Measurements from ENCODE around the gene ZNF646.

Gene ZNF646

DNA sequence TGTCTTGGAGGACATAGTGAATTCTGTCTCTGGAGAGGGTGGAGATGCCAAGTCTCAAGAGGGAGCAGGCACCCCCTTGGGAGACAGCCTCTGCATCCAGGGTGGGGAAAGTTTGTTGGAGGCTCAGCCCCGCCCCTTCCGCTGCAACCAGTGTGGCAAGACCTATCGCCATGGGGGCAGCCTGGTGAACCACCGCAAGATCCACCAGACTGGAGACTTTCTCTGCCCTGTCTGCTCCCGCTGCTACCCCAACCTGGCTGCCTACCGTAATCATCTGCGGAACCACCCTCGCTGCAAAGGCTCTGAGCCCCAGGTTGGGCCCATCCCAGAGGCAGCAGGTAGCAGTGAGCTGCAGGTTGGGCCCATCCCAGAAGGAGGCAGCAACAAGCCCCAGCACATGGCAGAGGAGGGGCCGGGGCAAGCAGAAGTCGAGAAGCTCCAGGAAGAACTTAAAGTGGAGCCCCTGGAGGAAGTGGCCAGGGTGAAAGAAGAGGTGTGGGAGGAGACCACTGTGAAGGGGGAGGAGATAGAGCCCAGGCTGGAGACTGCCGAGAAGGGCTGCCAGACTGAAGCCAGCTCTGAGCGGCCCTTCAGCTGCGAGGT lies 5.2 kb downstream of the ZNF646 start:
- peaks cover 12% of the 10 kb centered on the region for H3K36me3 Mint-ChIP-seq
- H3K4me1 Mint-ChIP-seq, result peaks cover 36% of the 10 kb centered on the region
- H3K4me3 Mint-ChIP-seq, result no peak overlapping the region
- H3K27me3 Mint-ChIP-seq, result no peaks in the 10 kb centered on the region
- no peaks in the 10 kb centered on the region for H3K9me3 Mint-ChIP-seq
- H3K27ac Mint-ChIP-seq, result no peak overlapping the region

DNA sequence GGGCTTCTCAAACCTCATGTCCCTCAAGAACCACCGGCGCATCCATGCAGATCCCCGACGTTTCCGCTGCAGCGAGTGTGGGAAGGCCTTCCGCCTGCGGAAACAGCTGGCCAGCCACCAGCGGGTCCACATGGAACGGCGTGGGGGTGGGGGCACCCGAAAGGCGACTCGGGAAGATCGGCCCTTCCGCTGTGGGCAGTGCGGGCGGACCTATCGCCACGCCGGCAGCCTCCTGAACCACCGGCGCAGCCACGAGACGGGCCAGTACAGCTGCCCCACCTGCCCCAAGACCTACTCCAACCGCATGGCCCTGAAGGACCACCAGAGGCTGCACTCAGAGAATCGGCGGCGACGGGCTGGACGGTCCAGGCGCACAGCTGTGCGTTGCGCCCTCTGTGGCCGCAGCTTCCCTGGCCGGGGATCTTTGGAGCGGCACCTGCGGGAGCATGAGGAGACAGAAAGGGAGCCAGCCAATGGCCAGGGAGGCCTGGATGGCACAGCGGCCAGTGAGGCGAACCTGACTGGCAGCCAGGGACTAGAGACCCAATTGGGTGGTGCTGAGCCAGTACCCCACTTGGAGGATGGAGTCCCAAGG lies 5.9 kb downstream of the ZNF646 start:
- no peaks in the 10 kb centered on the region for H3K9me3 Mint-ChIP-seq
- no peak overlapping the region for H3K27ac Mint-ChIP-seq
- peaks cover 29% of the 10 kb centered on the region for H3K4me1 Mint-ChIP-seq
- H3K36me3 Mint-ChIP-seq, result peaks cover 10% of the 10 kb centered on the region
- no peaks in the 10 kb centered on the region for H3K27me3 Mint-ChIP-seq
- no peak overlapping the region for H3K4me3 Mint-ChIP-seq

DNA sequence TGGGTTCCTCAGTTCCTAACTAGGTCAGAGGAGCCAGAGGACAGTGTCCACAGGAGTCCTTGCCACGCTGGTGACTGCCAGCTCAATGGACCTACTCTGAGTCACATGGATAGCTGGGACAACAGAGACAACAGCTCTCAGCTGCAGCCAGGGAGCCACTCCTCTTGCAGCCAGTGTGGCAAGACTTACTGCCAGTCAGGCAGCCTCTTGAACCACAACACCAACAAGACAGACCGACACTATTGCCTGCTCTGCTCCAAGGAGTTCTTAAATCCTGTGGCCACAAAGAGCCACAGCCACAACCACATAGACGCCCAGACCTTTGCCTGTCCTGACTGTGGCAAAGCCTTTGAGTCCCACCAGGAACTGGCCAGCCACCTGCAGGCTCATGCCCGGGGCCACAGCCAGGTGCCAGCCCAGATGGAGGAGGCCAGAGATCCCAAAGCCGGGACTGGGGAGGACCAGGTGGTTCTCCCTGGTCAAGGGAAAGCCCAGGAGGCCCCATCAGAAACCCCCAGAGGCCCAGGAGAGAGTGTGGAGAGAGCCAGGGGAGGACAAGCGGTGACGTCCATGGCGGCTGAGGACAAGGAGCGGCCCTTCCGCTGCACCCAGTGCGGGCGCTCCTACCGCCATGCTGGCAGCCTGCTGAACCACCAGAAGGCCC lies 6.7 kb downstream of the ZNF646 start:
- Mint-ChIP-seq H3K36me3 (peaks cover 10% of the 10 kb centered on the region), H3K27me3 (no peaks in the 10 kb centered on the region), H3K4me3 (no peak overlapping the region), H3K27ac (no peak overlapping the region), H3K4me1 (peaks cover 23% of the 10 kb centered on the region), H3K9me3 (no peaks in the 10 kb centered on the region)

DNA sequence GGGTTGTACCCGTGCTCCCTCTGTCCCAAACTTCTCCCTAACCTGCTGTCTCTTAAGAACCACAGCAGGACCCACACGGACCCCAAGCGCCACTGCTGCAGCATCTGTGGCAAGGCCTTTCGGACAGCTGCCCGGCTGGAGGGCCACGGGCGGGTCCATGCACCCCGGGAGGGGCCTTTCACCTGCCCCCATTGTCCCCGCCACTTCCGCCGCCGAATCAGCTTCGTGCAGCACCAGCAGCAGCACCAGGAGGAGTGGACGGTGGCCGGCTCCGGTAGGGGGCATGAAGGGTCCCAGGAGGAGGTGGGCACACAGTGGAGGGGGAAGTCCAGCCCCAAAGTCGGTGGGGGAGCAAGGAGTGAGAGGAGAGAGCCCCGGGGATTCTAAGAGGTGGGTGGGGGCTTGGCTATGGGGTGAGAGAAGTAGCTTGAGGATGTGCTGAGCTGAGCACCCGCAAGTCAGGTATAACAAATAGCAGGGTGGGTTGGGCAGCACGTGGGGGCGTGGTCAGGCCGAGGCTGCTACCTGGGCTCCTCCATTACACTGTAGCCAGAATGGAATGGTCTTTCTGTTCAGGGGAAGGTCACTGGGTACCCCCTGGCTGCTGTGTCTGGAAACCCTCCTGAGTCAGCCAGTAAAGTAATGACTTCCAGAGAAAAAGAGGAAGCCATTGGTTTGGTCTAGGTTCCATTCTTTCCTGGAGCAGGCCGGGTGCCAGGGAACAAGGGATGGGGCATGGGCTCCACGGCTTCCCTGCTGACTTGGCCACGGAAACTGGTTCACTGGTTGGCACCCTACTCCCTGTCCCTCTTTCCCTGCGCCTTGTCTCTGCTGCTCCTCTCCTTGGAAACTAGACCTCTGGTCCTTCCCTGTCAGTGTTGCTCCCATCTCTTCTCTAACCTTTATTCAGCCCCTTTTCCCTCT lies 7.5 kb downstream of the ZNF646 start:
- no peak overlapping the region for H3K4me3 Mint-ChIP-seq

DNA sequence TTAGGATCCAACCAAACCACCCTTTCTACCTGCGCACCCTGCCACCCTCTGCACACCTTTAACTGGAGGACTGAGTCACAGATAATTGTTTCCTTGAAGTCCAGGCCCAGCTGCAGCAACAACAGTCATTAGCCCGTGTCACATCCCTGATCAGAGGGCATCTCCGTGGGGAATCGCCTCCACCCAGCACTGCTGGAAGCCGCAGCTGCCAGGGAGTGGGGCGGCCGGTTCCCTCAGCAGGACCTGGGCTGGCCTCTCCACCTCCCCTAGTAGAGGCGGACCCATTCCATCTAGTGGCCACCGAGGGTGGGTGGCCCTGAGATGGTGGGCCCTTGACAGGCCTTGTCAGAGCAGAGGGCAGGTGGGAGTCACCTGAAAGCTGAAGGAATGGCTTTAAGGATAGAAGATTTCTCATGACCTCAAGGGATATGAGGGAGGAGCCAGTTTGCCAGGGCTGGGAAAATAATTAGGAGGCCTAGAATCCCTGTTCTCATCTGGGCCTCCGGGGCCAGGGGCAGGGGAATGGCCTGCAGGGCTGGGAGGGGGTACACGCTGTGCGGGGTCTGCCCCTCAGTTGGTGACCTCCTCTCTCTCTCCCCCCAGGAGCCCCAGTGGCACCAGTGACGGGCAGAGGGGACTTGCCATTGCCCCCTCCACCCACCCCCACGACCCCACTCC lies 8.3 kb downstream of the ZNF646 start:
- peak overlapping the region; percentile 20 for H3K27ac Mint-ChIP-seq
- H3K4me1 Mint-ChIP-seq, result peaks cover 18% of the 10 kb centered on the region
- no peaks in the 10 kb centered on the region for H3K27me3 Mint-ChIP-seq
- no peak overlapping the region for H3K4me3 Mint-ChIP-seq
- H3K36me3 Mint-ChIP-seq, result peaks cover 7% of the 10 kb centered on the region
- H3K9me3 Mint-ChIP-seq, result no peaks in the 10 kb centered on the region

More for the DNA sequence above, 7.5 kb downstream of the ZNF646 start:
- Mint-ChIP-seq H3K36me3 (peaks cover 7% of the 10 kb centered on the region), H3K9me3 (no peaks in the 10 kb centered on the region), H3K27me3 (no peaks in the 10 kb centered on the region), H3K4me1 (peaks cover 18% of the 10 kb centered on the region), H3K27ac (no peak overlapping the region)

DNA sequence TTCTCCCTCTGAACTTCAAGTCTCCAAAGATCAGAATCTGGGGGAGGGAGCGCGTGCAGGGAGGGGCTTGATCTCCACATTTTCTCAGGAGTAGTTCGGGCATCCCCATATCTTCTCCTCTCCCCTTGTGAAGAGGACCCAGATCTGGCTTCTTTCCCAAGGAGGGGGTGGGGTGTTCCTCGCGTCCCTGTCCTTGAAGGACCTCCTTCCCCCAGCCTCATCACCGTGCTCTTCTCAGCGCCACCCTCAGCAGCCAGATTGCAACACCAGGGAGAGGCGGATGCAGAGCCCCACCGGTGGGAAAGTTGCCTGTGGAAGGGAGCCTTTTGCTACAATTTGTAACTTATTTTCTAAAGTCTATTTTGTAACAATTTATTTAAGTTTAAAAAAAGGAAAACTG lies 8.9 kb downstream of the ZNF646 start:
- Mint-ChIP-seq H3K36me3 (peaks cover 3% of the 10 kb centered on the region), H3K27ac (no peak overlapping the region), H3K4me3 (no peak overlapping the region), H3K9me3 (no peaks in the 10 kb centered on the region), H3K27me3 (no peaks in the 10 kb centered on the region), H3K4me1 (peaks cover 14% of the 10 kb centered on the region)

DNA sequence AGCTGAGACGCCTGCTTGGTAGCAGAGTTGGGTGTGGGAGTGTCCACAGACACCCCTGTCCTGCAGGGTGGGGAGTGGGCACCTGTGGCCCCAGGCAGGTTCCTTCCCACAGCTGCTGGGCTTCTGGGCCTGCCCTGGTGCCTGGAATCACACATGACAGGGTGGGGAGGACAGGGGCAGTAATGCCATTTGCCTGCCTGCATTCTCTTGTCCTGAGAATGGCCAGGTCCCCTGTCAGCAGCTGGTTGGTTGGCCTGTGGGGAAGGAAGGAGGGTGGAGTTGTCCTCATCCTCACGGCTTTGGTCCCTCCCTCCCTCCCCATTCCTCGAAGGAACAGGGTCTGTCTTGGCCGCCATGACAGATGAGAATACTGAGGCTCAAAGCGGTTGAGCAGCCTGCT lies 9.3 kb downstream of the ZNF646 start:
- Mint-ChIP-seq H3K36me3 (no peaks in the 10 kb centered on the region), H3K27me3 (no peaks in the 10 kb centered on the region), H3K27ac (no peak overlapping the region), H3K4me1 (peaks cover 10% of the 10 kb centered on the region), H3K9me3 (no peaks in the 10 kb centered on the region), H3K4me3 (no peak overlapping the region)

DNA sequence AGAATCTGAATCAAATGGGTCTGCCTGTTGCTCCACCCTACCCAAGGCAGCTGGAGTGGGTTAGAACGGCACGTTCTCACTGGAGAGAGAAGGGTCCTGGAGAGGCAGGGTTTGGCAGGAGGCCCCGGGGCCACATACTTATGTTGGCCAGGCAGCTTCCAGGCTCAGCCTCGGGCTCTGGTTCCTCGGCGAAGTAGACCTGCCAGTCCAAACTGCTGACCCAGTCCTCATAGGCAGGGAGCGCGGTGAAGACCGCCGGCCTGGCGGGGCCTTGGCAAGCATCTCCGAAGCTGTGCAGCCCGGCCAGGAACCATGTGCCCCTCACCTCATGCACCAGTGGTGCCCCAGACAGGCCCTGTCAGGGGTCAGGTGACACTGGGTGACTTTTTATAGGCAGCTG lies 9.8 kb downstream of the ZNF646 start:
- Mint-ChIP-seq H3K9me3 (no peaks in the 10 kb centered on the region), H3K27me3 (no peaks in the 10 kb centered on the region), H3K4me3 (no peak overlapping the region), H3K27ac (no peak overlapping the region), H3K36me3 (no peaks in the 10 kb centered on the region), H3K4me1 (peaks cover 7% of the 10 kb centered on the region)

DNA sequence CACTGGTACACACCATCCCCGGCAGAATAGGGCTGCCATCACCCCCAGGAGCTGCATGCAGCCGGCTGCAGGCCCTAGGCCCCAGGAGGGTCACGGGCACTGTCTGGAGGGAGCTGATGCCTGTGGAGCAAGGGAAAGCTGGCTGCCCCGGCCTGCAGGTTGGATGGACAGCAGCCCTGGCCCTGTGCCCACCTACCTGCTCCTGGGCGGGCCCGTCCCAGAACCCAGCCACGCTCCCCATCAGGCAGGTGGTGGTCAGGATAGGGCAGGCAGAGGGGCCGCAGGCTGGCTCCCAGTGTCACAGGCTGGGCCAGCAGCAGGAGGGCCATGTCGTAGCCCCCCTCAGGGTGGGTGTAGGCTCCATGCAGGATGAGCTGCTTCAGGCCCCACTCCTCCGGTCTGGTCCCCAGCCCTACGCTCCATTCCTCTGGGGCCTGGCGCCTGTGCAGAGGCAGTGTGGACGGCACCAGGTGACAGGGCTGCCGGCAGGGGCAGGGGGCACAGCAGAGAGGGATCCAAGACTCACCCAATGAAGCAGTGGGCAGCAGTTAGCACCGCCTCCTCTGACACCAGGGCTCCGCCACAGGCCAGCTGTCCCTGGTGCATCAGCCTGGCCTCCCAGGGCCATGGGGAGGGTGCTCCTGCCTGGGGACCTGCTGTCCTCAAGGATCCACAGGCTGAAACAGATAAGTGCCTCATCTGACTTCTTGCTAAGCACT lies 10.5 kb downstream of the ZNF646 start:
- peaks cover 6% of the 10 kb centered on the region for H3K4me1 Mint-ChIP-seq
- H3K4me3 Mint-ChIP-seq, result no peak overlapping the region
- H3K9me3 Mint-ChIP-seq, result no peaks in the 10 kb centered on the region
- H3K36me3 Mint-ChIP-seq, result no peaks in the 10 kb centered on the region
- no peak overlapping the region for H3K27ac Mint-ChIP-seq
- H3K27me3 Mint-ChIP-seq, result no peaks in the 10 kb centered on the region

DNA sequence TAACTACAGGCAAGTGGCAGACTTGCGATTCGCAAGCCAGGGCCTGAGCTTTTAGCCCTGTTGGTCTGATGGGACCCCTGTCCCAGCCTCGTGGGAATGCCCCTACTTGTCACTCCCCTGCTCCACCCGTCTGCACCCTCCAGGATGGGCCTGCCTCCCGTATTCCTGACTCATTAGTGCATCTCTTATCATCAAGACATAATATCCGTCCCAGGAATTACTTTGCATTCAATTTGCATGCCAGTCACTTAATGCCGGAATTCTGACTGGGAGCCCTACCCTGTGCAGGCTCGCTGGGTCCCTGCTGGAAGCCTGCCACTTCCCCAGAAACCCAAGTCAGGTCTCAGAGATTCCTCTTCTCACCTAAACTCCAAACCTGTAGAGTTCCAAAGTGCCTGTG lies 11.2 kb downstream of the ZNF646 start:
- Mint-ChIP-seq H3K36me3 (no peaks in the 10 kb centered on the region), H3K27me3 (no peaks in the 10 kb centered on the region), H3K27ac (peak overlapping the region; percentile 11), H3K9me3 (no peaks in the 10 kb centered on the region), H3K4me1 (peaks cover 6% of the 10 kb centered on the region), H3K4me3 (no peak overlapping the region)

DNA sequence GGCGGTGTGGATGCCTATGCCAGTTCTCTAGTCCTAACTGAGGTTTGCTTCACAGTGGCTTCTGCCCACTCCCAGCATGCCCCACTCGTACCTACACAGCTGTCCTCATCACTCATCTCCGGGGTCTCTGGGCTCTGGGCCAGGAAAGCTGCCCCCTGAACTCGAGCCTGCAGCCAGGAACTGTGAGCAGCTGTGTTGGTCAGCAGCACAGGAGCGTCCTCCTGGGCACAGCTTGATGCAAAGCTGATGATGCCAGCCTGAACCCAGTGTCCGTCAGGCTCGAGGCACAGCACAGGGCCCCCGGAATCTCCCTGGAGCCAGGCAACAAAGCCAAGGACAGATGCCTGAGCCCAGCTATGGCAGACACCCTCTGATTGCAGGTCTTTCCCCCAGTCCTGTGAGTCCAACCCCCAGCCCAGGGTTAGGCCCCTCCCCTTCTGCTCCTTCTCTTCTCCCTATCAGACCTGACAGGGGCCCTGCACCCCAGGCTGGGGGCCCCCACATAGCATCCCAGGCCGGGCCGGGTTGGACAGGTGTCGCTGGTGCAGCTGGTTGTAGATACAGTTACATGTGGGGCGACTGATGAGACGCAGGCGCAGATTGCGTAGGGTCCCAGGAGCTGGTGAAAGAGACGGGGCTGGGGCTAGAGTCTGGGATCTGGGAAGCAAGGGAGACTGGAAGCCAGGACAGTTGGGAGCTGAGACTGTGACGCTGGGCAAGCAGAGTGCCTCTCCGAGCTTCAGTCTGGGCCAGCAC lies 11.8 kb downstream of the ZNF646 start:
- no peak overlapping the region for H3K27ac Mint-ChIP-seq
- H3K36me3 Mint-ChIP-seq, result no peaks in the 10 kb centered on the region
- H3K4me1 Mint-ChIP-seq, result peaks cover 6% of the 10 kb centered on the region
- no peak overlapping the region for H3K4me3 Mint-ChIP-seq
- H3K27me3 Mint-ChIP-seq, result no peaks in the 10 kb centered on the region
- no peaks in the 10 kb centered on the region for H3K9me3 Mint-ChIP-seq

DNA sequence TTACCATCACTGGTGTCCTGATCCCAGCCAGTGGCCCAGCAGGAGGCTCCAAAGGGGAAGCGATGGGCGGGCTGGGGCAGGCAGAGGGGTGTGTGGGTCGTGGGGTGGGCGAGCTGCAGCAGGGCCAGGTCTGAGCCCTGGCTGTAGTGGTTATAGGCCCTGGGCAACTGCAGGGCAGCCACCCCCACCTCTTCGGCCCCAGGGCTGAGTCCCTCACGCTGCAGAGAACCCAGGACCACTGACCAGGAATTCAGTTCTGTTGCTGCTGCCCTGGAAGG lies 12.3 kb downstream of the ZNF646 start:
- Mint-ChIP-seq H3K9me3 (no peaks in the 10 kb centered on the region), H3K36me3 (no peaks in the 10 kb centered on the region), H3K27ac (no peak overlapping the region), H3K4me1 (peaks cover 6% of the 10 kb centered on the region), H3K27me3 (no peaks in the 10 kb centered on the region), H3K4me3 (no peak overlapping the region)

DNA sequence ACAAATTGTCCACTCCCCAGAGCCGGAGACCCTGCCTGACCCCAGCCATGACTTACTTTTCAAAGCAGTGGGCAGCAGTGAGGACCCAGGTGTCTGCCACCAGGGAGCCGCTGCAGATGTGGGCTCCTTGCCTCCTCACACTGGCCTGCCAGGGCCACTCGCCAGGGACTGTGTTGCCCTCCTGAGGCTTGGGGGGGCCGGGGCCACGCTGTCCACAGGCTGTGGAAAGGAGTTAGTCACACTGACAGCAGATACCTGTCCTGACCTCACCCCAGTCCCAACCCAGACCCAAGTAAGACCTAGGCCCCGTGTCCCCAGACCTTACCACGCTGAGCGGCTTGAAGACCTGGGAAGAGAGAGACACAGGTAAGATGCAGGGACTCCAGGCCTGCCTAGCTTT lies 13.3 kb downstream of the ZNF646 start:
- Mint-ChIP-seq H3K36me3 (no peaks in the 10 kb centered on the region), H3K4me1 (peaks cover 1% of the 10 kb centered on the region), H3K27me3 (no peaks in the 10 kb centered on the region), H3K9me3 (no peaks in the 10 kb centered on the region), H3K27ac (no peak overlapping the region), H3K4me3 (no peak overlapping the region)

DNA sequence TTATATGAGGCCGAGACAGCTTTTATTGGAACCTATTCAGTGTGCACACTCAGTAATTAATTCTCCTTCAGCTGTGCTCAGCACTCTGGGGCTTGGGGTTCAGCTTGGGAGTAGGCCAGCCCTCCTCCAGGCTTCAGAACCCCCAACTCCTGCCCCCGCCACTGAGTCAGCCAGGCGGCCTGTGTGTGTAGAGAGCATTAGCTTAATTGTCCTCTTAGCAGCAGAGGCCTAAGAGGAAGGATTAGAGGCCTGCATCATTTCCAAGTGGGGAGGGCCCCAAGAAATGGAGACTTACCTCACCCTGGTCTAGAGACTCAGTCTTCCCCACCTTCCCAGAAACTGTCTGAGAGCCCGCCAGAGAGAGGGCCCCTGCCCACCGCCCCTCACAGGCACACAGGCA lies 13.7 kb downstream of the ZNF646 start:
- Mint-ChIP-seq H3K4me3 (no peak overlapping the region), H3K36me3 (no peaks in the 10 kb centered on the region), H3K27me3 (no peaks in the 10 kb centered on the region), H3K27ac (no peak overlapping the region), H3K4me1 (no peaks in the 10 kb centered on the region), H3K9me3 (no peaks in the 10 kb centered on the region)

Measured in activated naive CD4-positive, alpha-beta T cell treated with anti-CD3 and anti-CD28 coated beads, Interleukin-2, amount 50 U/mL, for 24 hours (primary cell).